ENCODE results near the gene BABAM1.
"Not testable (repeated sequence)": the region's sequence is repeated elsewhere in the genome, so short reads cannot be mapped to it uniquely, and the experiment has no call there.

Gene BABAM1

DNA sequence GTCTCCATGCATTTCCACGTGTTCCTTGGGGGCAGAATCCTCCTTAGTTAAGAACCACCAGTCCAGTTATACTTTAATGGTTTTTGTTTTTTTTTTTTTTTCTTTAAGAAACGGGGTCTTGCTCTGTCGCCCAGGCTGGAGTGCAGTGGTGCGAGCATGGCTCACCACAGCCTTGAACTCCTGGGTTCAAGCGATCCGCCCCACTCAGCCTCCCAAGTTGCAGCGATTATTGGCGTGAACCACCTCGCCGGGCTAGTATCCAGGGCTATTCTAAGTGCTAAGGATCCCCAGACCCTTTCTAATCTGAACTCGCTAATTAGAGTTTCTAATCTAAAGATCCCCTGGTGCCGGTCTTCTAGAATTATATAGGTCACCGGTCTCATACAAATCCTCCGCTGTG, 26.4 kb downstream of the BABAM1 start:
- Mint-ChIP-seq H3K27ac (no peak overlapping the region), H3K4me3 (peak overlapping the region; percentile 30), H3K9me3 (peaks cover 5% of the 10 kb centered on the region), H3K4me1 (peaks cover 10% of the 10 kb centered on the region), H3K27me3 (ENCODE audit: low read depth, poor library complexity) (peaks cover 11% of the 10 kb centered on the region), H3K36me3 (ENCODE audit: low read depth) (peaks cover 34% of the 10 kb centered on the region)
- no peak for DNase-seq
- TF ChIP-seq, protein P1, sequence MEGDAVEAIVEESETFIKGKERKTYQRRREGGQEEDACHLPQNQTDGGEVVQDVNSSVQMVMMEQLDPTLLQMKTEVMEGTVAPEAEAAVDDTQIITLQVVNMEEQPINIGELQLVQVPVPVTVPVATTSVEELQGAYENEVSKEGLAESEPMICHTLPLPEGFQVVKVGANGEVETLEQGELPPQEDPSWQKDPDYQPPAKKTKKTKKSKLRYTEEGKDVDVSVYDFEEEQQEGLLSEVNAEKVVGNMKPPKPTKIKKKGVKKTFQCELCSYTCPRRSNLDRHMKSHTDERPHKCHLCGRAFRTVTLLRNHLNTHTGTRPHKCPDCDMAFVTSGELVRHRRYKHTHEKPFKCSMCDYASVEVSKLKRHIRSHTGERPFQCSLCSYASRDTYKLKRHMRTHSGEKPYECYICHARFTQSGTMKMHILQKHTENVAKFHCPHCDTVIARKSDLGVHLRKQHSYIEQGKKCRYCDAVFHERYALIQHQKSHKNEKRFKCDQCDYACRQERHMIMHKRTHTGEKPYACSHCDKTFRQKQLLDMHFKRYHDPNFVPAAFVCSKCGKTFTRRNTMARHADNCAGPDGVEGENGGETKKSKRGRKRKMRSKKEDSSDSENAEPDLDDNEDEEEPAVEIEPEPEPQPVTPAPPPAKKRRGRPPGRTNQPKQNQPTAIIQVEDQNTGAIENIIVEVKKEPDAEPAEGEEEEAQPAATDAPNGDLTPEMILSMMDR (IDR thresholded peaks at IDR 0.05) = no peak

DNA sequence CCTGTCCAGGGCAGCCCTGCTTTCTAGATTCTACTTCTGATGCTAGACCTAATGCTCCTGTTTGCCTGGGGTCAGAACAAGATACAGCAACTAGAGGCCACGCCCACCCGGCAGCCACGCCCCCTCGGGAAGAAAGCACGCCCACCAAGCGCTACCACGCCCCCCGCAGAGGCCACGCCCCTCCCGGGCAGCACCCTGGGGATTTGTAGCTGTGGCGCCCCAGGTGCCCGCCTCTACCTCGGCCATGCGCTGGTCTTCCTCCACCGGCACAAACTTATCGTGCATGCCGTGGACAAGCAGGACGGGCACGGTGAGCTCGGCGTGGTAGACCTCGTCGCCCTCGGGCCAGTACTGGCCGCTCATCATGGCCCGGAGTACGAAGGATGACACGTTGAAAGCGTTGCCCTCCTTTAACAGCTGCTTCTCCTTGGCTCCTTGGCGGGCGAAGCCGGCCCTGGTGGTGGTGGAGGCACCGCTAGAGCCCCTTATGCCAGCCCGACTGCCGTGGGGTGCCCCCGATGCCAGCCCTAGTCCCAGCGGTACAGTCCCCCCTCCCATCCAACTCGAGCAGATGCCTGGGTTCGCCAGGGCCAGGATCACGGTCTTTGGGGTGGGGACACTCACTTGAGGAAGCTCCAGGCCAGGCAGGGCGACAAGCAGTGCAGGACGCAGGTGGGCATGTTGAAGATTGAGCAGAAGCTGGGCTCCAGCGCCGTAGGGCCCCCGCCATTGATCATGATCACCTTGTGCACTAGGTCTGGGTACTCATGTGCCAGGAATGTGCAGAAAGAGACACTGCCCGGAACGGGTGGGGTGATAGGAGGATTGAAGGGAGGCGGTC, 27.0 kb downstream of the BABAM1 start:
- Mint-ChIP-seq H3K9me3 (peaks cover 9% of the 10 kb centered on the region), H3K36me3 (ENCODE audit: low read depth) (peaks cover 39% of the 10 kb centered on the region), H3K27ac (no peak overlapping the region), H3K4me3 (peak overlapping the region; percentile 30), H3K4me1 (peaks cover 10% of the 10 kb centered on the region), H3K27me3 (ENCODE audit: low read depth, poor library complexity) (peaks cover 11% of the 10 kb centered on the region)
- DNase-seq = peak; percentile 63
- TF ChIP-seq, protein P1 (IDR thresholded peaks at IDR 0.05) = no peak

GRCh38 chr19:17295551-17295950, 28.3 kb downstream of the BABAM1 start:
- not testable (repeated sequence) for H3K4me3 Mint-ChIP-seq; H3K4me1 Mint-ChIP-seq; H3K27me3 Mint-ChIP-seq (ENCODE audit: low read depth, poor library complexity); H3K9me3 Mint-ChIP-seq; H3K27ac Mint-ChIP-seq; DNase-seq
- H3K36me3 Mint-ChIP-seq (ENCODE audit: low read depth) = peaks cover 47% of the 10 kb centered on the region

DNA sequence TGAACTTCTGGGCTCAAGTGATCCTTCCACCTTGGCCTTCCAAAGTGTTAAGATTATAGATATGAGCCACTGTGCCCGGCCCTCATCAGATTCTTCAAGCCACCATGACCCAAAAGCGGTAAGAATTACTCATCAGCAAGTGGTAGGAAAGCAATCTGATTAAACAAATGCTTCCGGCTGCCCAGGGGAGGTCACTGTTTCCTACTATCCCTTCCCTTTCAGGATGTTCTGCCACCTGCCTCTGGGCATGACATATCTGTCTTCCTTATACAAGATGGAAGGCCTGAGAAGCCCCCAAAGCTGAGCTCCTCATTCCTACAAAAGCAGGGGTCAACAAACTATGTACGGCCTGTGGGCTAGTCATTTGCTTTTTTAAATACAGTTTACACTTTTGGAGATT, 29.0 kb downstream of the BABAM1 start:
- Mint-ChIP-seq H3K9me3 (peaks cover 9% of the 10 kb centered on the region), H3K27ac (no peak overlapping the region), H3K4me1 (peaks cover 10% of the 10 kb centered on the region), H3K36me3 (ENCODE audit: low read depth) (peaks cover 51% of the 10 kb centered on the region), H3K4me3 (no peak overlapping the region), H3K27me3 (ENCODE audit: low read depth, poor library complexity) (peaks cover 2% of the 10 kb centered on the region)
- TF ChIP-seq, protein P1 (IDR thresholded peaks at IDR 0.05) = no peak
- no peak for DNase-seq

- TF ChIP-seq, protein P1 (IDR thresholded peaks at IDR 0.05) = no peak
- no peak overlapping the region for H3K4me3 Mint-ChIP-seq
- H3K9me3 Mint-ChIP-seq = peaks cover 9% of the 10 kb centered on the region
- no peaks in the 10 kb centered on the region for H3K27me3 Mint-ChIP-seq (ENCODE audit: low read depth, poor library complexity)
- H3K4me1 Mint-ChIP-seq = peaks cover 12% of the 10 kb centered on the region
- peaks cover 51% of the 10 kb centered on the region for H3K36me3 Mint-ChIP-seq (ENCODE audit: low read depth)
- no peak for DNase-seq
- no peak overlapping the region for H3K27ac Mint-ChIP-seq
Measured at GRCh38 chr19:17296976-17297375, 29.7 kb downstream of the BABAM1 start.

DNA sequence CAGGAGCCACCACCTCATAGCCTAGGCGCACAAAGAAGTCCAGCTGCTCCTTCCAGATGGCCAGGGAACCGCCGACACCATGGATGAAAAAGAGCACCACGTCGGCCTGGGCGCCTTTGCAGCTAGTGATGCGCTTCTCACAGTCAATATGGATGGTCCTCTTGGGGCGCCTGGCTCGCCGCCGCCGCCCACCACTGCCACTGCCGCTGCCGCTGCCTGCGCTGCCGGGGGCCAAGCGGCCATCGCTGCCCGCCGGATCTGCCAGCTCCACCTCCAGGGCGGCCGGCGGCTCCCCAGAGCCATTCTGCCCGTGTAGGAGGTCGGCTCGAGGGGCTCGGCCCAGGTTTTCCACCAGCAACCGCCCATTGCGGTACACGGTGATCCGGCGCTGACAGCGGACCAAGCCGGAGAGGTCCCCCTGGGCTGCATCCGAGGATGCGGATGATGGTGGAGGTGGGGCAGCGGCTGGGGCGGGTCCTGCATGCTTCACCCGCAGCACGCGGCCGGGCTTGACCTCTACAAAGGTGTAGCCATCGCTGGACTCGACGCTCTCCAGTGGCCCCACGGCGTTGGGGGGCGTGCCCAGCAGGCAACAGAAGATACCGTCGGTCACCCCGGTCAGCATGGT, 33.9 kb downstream of the BABAM1 start:
- H3K4me3 Mint-ChIP-seq = peak overlapping the region; percentile 74
- H3K4me1 Mint-ChIP-seq = peaks cover 24% of the 10 kb centered on the region
- peaks cover 40% of the 10 kb centered on the region for H3K36me3 Mint-ChIP-seq (ENCODE audit: low read depth)
- H3K9me3 Mint-ChIP-seq = peaks cover 9% of the 10 kb centered on the region
- no peak for DNase-seq
- H3K27me3 Mint-ChIP-seq (ENCODE audit: low read depth, poor library complexity) = peaks cover 3% of the 10 kb centered on the region
- TF ChIP-seq, protein P1 (IDR thresholded peaks at IDR 0.05) = no peak
- no peak overlapping the region for H3K27ac Mint-ChIP-seq

All from nephron progenitor cell (in vitro differentiated cells).